Ishikawa (cell line): Measurements from ENCODE around the gene WWC1.

ENCODE experiments used
- CREB1 ChIP-seq: IDR thresholded peaks from 2 replicates; pipeline ENCODE4 v1.6.1; 2012; ENCODE audit warnings: low read depth
- EGR1 ChIP-seq: IDR thresholded peaks from 2 replicates; pipeline ENCODE4 v1.6.1; 2012
- EP300 ChIP-seq: IDR thresholded peaks from 2 replicates; pipeline ENCODE4 v1.6.1; 2012; ENCODE audit warnings: borderline replicate concordance
- FOXM1 ChIP-seq: IDR thresholded peaks from 2 replicates; pipeline ENCODE4 v1.6.1; 2012; ENCODE audit warnings: low read depth, borderline replicate concordance
- NFIC ChIP-seq: IDR thresholded peaks from 2 replicates; pipeline ENCODE4 v1.6.1; 2012
- RAD21 ChIP-seq: IDR thresholded peaks from 2 replicates; pipeline ENCODE4 v1.6.1; 2012; ENCODE audit warnings: low read depth
- TAF1 ChIP-seq: IDR thresholded peaks from 2 replicates; pipeline ENCODE4 v1.6.1; 2012; ENCODE audit warnings: low read depth, mild to moderate bottlenecking
- TCF12 ChIP-seq: IDR thresholded peaks from 2 replicates; pipeline ENCODE4 v1.6.1; 2012; ENCODE audit warnings: low read depth
- USF1 ChIP-seq: IDR thresholded peaks from 2 replicates; pipeline ENCODE4 v1.6.1; 2012
- YY1 ChIP-seq: IDR thresholded peaks from 2 replicates; pipeline ENCODE4 v1.6.1; 2012; ENCODE audit warnings: low read depth
- ZBTB7A ChIP-seq: IDR thresholded peaks from 2 replicates; pipeline ENCODE4 v1.6.1; 2012; ENCODE audit warnings: low read depth
- TF ChIP-seq, protein P1 (sequence below): IDR thresholded peaks from 2 replicates; pipeline ENCODE4 v1.6.1; 2012
- TF ChIP-seq, protein P2 (sequence below): IDR thresholded peaks from 2 replicates; pipeline ENCODE4 v1.6.1; 2012; ENCODE audit warnings: low read depth, mild to moderate bottlenecking

DNA sequence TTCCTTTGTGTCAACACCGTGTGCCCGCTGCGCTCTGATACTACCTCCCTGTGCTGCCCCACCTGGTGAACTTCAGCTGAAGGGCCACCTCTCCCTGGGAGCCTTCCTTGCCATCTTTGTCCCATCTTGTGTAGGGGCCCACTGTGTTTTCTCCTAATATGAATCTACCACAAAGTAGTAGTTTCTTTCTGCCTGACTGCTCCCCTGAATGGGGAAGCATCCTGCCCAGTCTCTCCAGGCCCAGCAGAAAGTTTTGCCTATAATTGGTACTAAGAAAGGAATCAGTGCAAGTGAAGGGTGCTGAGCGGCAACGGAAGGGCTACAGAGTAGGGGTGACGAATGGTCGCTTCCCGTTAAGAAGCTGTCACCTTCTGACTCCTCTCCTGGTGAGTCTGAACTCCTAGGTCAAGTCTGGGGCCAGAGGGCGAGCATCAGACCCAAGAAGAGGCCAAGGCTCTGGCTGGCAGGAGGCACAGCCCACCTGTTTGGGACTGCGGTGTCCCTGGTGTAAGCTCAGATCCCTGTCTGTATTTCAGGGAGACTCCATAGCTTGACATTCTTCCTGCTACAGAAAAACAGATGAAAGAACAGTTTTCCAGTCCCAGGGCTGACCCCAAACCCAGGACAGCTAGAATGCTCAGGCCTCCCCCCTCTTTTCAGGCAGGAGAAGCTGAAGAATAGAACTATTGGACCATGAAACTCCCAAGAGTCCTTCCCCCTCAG is 24.1 kb downstream of the WWC1 start:
- TF ChIP-seq, protein P1, sequence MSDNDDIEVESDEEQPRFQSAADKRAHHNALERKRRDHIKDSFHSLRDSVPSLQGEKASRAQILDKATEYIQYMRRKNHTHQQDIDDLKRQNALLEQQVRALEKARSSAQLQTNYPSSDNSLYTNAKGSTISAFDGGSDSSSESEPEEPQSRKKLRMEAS: no peak
- no peak for TF ChIP-seq TCF12
- TF ChIP-seq TAF1: no peak
- TF ChIP-seq, protein P2, sequence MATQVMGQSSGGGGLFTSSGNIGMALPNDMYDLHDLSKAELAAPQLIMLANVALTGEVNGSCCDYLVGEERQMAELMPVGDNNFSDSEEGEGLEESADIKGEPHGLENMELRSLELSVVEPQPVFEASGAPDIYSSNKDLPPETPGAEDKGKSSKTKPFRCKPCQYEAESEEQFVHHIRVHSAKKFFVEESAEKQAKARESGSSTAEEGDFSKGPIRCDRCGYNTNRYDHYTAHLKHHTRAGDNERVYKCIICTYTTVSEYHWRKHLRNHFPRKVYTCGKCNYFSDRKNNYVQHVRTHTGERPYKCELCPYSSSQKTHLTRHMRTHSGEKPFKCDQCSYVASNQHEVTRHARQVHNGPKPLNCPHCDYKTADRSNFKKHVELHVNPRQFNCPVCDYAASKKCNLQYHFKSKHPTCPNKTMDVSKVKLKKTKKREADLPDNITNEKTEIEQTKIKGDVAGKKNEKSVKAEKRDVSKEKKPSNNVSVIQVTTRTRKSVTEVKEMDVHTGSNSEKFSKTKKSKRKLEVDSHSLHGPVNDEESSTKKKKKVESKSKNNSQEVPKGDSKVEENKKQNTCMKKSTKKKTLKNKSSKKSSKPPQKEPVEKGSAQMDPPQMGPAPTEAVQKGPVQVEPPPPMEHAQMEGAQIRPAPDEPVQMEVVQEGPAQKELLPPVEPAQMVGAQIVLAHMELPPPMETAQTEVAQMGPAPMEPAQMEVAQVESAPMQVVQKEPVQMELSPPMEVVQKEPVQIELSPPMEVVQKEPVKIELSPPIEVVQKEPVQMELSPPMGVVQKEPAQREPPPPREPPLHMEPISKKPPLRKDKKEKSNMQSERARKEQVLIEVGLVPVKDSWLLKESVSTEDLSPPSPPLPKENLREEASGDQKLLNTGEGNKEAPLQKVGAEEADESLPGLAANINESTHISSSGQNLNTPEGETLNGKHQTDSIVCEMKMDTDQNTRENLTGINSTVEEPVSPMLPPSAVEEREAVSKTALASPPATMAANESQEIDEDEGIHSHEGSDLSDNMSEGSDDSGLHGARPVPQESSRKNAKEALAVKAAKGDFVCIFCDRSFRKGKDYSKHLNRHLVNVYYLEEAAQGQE: no peak
- no peak for TF ChIP-seq NFIC
- no peak for TF ChIP-seq YY1
- TF ChIP-seq EGR1: no peak
- TF ChIP-seq EP300: no peak
- TF ChIP-seq FOXM1: no peak
- no peak for TF ChIP-seq RAD21
- TF ChIP-seq USF1: no peak
- no peak for TF ChIP-seq CREB1
- no peak for TF ChIP-seq ZBTB7A
